ENCODE measurements around the gene ANKLE2.
"Not testable (repeated sequence)": the region's sequence is repeated elsewhere in the genome, so short reads cannot be mapped to it uniquely, and the experiment has no call there.

GRCh38 chr12:132692030-132692429 lies 69.6 kb downstream of the ANKLE2 start:
- TF ChIP-seq, protein P1, sequence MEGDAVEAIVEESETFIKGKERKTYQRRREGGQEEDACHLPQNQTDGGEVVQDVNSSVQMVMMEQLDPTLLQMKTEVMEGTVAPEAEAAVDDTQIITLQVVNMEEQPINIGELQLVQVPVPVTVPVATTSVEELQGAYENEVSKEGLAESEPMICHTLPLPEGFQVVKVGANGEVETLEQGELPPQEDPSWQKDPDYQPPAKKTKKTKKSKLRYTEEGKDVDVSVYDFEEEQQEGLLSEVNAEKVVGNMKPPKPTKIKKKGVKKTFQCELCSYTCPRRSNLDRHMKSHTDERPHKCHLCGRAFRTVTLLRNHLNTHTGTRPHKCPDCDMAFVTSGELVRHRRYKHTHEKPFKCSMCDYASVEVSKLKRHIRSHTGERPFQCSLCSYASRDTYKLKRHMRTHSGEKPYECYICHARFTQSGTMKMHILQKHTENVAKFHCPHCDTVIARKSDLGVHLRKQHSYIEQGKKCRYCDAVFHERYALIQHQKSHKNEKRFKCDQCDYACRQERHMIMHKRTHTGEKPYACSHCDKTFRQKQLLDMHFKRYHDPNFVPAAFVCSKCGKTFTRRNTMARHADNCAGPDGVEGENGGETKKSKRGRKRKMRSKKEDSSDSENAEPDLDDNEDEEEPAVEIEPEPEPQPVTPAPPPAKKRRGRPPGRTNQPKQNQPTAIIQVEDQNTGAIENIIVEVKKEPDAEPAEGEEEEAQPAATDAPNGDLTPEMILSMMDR (IDR thresholded peaks at IDR 0.05) = not testable (repeated sequence)
- not testable (repeated sequence) for TF ChIP-seq POLR2A (IDR thresholded peaks at IDR 0.05)

Data from lower leg skin (tissue), 3 donors.